H9 (cell line): ENCODE measurements around the gene VPS13C. TPM values are rescaled to one million over a fixed set of nuclear protein-coding genes. Genes with fewer than 3 reads are reported as not detected.

Experiments
- DNase-seq: peaks from one replicate; pipeline ENCODE4 v3.0.0-alpha.2; 2017
- H2AFZ ChIP-seq: one replicate; pipeline ENCODE4 v1.6.1; 2013; ENCODE audit warnings: mild to moderate bottlenecking, low read length, control low read depth, moderate library complexity
- H2AK5ac ChIP-seq: 2 replicates; pipeline ENCODE4 v1.6.1; 2013; ENCODE audit warnings: low read length, control low read depth, mixed read lengths; ENCODE audit not compliant: insufficient read length
- H2BK120ac ChIP-seq: one replicate; pipeline ENCODE4 v1.6.1; 2013; ENCODE audit warnings: low read depth, mild to moderate bottlenecking, low read length, control low read depth, inconsistent platforms; ENCODE audit not compliant: poor library complexity, severe bottlenecking
- H2BK12ac ChIP-seq: 2 replicates; pipeline ENCODE4 v1.6.1; 2013; ENCODE audit warnings: low read length, control low read depth, mixed read lengths, low read depth; ENCODE audit not compliant: insufficient read length
- H2BK15ac ChIP-seq: 2 replicates; pipeline ENCODE4 v1.6.1; 2013; ENCODE audit warnings: low read depth, low read length, control low read depth
- H2BK20ac ChIP-seq: one replicate; pipeline ENCODE4 v1.6.1; 2013; ENCODE audit warnings: low read depth, mild to moderate bottlenecking, low read length, control low read depth, inconsistent platforms; ENCODE audit not compliant: poor library complexity, severe bottlenecking
- H2BK5ac ChIP-seq: 2 replicates; pipeline ENCODE4 v1.6.1; 2013; ENCODE audit warnings: low read length, control low read depth, mixed read lengths; ENCODE audit not compliant: insufficient read length
- H3K14ac ChIP-seq: 2 replicates; pipeline ENCODE4 v1.6.1; 2013; ENCODE audit warnings: low read length, control low read depth; ENCODE audit not compliant: insufficient read depth
- H3K18ac ChIP-seq: 2 replicates; pipeline ENCODE4 v1.6.1; 2013; ENCODE audit warnings: low read depth, mild to moderate bottlenecking, mixed read lengths, low read length, control low read depth; ENCODE audit not compliant: insufficient read length
- H3K23ac ChIP-seq: 2 replicates; pipeline ENCODE4 v1.6.1; 2013; ENCODE audit warnings: low read length, control low read depth, mixed read lengths, low read depth; ENCODE audit not compliant: insufficient read length
- H3K23me2 ChIP-seq: 2 replicates; pipeline ENCODE4 v1.6.1; 2013; ENCODE audit warnings: low read depth, mild to moderate bottlenecking, mixed read lengths, low read length, control low read depth; ENCODE audit not compliant: insufficient read length, poor library complexity, severe bottlenecking
- H3K27ac ChIP-seq: 2 replicates; pipeline ENCODE4 v1.5.1; 2013; ENCODE audit warnings: low read length, control low read depth, mixed read lengths, low read depth; ENCODE audit not compliant: insufficient read length
- H3K27me3 ChIP-seq: 2 replicates; pipeline ENCODE4 v1.6.1; 2013; ENCODE audit warnings: low read length, control low read depth, inconsistent platforms; ENCODE audit not compliant: insufficient read depth
- H3K4ac ChIP-seq: 2 replicates; pipeline ENCODE4 v1.6.1; 2013; ENCODE audit warnings: low read depth, mild to moderate bottlenecking, control low read depth, inconsistent platforms, low read length, moderate library complexity
- H3K4me1 ChIP-seq: 2 replicates; pipeline ENCODE4 v1.6.1; 2013; ENCODE audit warnings: low read length, control low read depth, inconsistent platforms; ENCODE audit not compliant: insufficient read depth
- H3K4me2 ChIP-seq: 2 replicates; pipeline ENCODE4 v1.6.1; 2013; ENCODE audit warnings: low read length, control low read depth, mixed read lengths; ENCODE audit not compliant: insufficient read length, insufficient read depth
- H3K56ac ChIP-seq: 2 replicates; pipeline ENCODE4 v1.6.1; 2013; ENCODE audit warnings: low read depth, mild to moderate bottlenecking, mixed read lengths, low read length, control low read depth; ENCODE audit not compliant: insufficient read length
- H3K79me1 ChIP-seq: 2 replicates; pipeline ENCODE4 v1.6.1; 2013; ENCODE audit warnings: low read depth, mild to moderate bottlenecking, moderate library complexity, low read length, control low read depth, inconsistent platforms; ENCODE audit not compliant: insufficient read depth, poor library complexity, severe bottlenecking
- H3K79me2 ChIP-seq: 2 replicates; pipeline ENCODE4 v1.6.1; 2013; ENCODE audit warnings: low read length, control low read depth, inconsistent platforms; ENCODE audit not compliant: insufficient read depth
- H3K9ac ChIP-seq: 2 replicates; pipeline ENCODE4 v1.6.1; 2013; ENCODE audit warnings: low read length, control low read depth, mixed read lengths; ENCODE audit not compliant: insufficient read length; ENCODE audit errors: extremely low read depth
- H3K9me3 ChIP-seq: one replicate; pipeline ENCODE4 v1.6.1; 2013; ENCODE audit warnings: low read depth, low read length, inconsistent platforms; ENCODE audit not compliant: control insufficient read depth
- H3T11ph ChIP-seq: one replicate; pipeline ENCODE4 v1.6.1; 2013; ENCODE audit warnings: mild to moderate bottlenecking, low read length, control low read depth, inconsistent platforms
- H4K20me1 ChIP-seq: one replicate; pipeline ENCODE4 v1.6.1; 2013; ENCODE audit not compliant: control insufficient read depth, insufficient read length, insufficient read depth
- H4K5ac ChIP-seq: 2 replicates; pipeline ENCODE4 v1.6.1; 2013; ENCODE audit warnings: low read depth, mild to moderate bottlenecking, mixed read lengths, low read length, control low read depth; ENCODE audit not compliant: insufficient read length
- H4K8ac ChIP-seq: replicated peaks from 2 replicates; pipeline ENCODE4 v1.6.1; 2013; ENCODE audit warnings: low read length, control low read depth, mixed read lengths, low read depth; ENCODE audit not compliant: insufficient read length
- H4K91ac ChIP-seq: 2 replicates; pipeline ENCODE4 v1.6.1; 2013; ENCODE audit warnings: low read depth, mild to moderate bottlenecking, moderate library complexity, mixed read lengths, low read length, control low read depth; ENCODE audit not compliant: insufficient read length
- H3K27ac Mint-ChIP-seq, 3 experiments: 2 replicates in 2 of 3; 3 replicates in 1 of 3; pipeline ENCODE4 v1.8.0; 2020 to 2021; ENCODE audit warnings: mixed read lengths in 3 of 3, mild to moderate bottlenecking in 1 of 3, moderate library complexity in 1 of 3
- H3K27me3 Mint-ChIP-seq: 2 replicates; pipeline ENCODE4 v1.8.0; 2021; ENCODE audit warnings: low read depth, mild to moderate bottlenecking, moderate library complexity, mixed read lengths
- H3K36me3 Mint-ChIP-seq, 3 experiments: 2 replicates in 2 of 3; 3 replicates in 1 of 3; pipeline ENCODE4 v1.8.0; 2020 to 2021; ENCODE audit warnings: low read depth in 3 of 3, mixed read lengths in 3 of 3; ENCODE audit not compliant: insufficient read depth in 1 of 3
- H3K4me1 Mint-ChIP-seq, 2 experiments: 2 replicates each; pipeline ENCODE4 v1.8.0; 2020; ENCODE audit warnings: mixed read lengths in 2 of 2
- H3K4me3 Mint-ChIP-seq, 2 experiments: 2 replicates in 1 of 2; 3 replicates in 1 of 2; pipeline ENCODE4 v1.8.0; 2020 to 2021; ENCODE audit warnings: mild to moderate bottlenecking in 2 of 2, mixed read lengths in 2 of 2, moderate library complexity in 1 of 2
- H3K9me3 Mint-ChIP-seq, 2 experiments: 2 replicates in 1 of 2; 3 replicates in 1 of 2; pipeline ENCODE4 v1.8.0; 2020; ENCODE audit warnings: mild to moderate bottlenecking in 2 of 2, mixed read lengths in 2 of 2, moderate library complexity in 1 of 2
- CTCF ChIP-seq: fragments of 200-600 bp; sonication (generic); conservative IDR thresholded peaks from 3 replicates; pipeline ENCODE4 v1.8.0; 2021; ENCODE audit warnings: antibody characterized with exemption, mild to moderate bottlenecking
- WGBS: extraction: QIAGEN DNeasy Blood & Tissue Kit; methylation state at CpG from one replicate; pipeline ENCODE4 v1.1.7; 2013; ENCODE audit warnings: missing lambda C conversion rate, low lambda C conversion rate, mixed read lengths; ENCODE audit not compliant: insufficient read length; ENCODE audit errors: extremely low coverage; 5-methylcytosine and 5-hydroxymethylcytosine counted together
- total RNA-seq: library from RNA; stranded (reverse); gene quantifications from 2 replicates; pipeline ENCODE4 v1.2.1, GENCODE V29; 2021

VPS13C gene
- total RNA-seq, 1 experiment from 2014 or later = 14.2 TPM

- Histone ChIP-seq H2AFZ (no peak overlapping the region), H3K27me3 (no peaks in the 10 kb centered on the region)
- peaks cover 14 to 16% of the 10 kb centered on the region in 2 experiments for H3K4me1 Mint-ChIP-seq
Observed at GRCh38 chr15:61827131-61827530, 233.1 kb downstream of the VPS13C start.

More at GRCh38 chr15:61827131-61827530, 233.1 kb downstream of the VPS13C start:
- Histone ChIP-seq H3K4ac (no peak overlapping the region), H3K79me1 (no peaks in the 10 kb centered on the region), H4K8ac (no peak overlapping the region), H4K5ac (no peak overlapping the region), H3K4me1 (no peaks in the 10 kb centered on the region), H2AK5ac (no peak overlapping the region), H4K91ac (no peak overlapping the region), H2BK12ac (no peak overlapping the region), H3K9me3 (no peaks in the 10 kb centered on the region), H4K20me1 (no peaks in the 10 kb centered on the region), H3K56ac (no peak overlapping the region), H3K79me2 (no peaks in the 10 kb centered on the region), H3K23ac (no peak overlapping the region), H3K9ac (no peak overlapping the region), H3K4me2 (no peak overlapping the region), H3K27ac (no peak overlapping the region), H2BK20ac (no peak overlapping the region), H2BK5ac (no peak overlapping the region), H3T11ph (no peak overlapping the region), H3K18ac (no peak overlapping the region), H3K23me2 (no peaks in the 10 kb centered on the region), H2BK120ac (no peak overlapping the region), H2BK15ac (no peak overlapping the region), H3K14ac (no peak overlapping the region)
- no peak for DNase-seq
- no CpG with 5 or more reads among the region's 1 CpG for WGBS
- Mint-ChIP-seq H3K27ac (no peak overlapping the region), H3K4me3 (no peak overlapping the region), H3K36me3 (no peaks in the 10 kb centered on the region), H3K27me3 (no peaks in the 10 kb centered on the region; the same call in 1 of the 2 replicates), H3K9me3 (no peaks in the 10 kb centered on the region)
- TF ChIP-seq CTCF = no peak
